SK-N-SH (cell line): Measurements from ENCODE around the gene ULBP2. TPM values are rescaled to one million over a fixed set of nuclear protein-coding genes. Genes with fewer than 3 reads are reported as not detected.

Source experiments
- CTCF ChIA-PET: fragments of 300-600, 350-600 bp; formaldehyde crosslinking; extraction: SDS; loops from one replicate; lab custom pipeline; 2021; lab: Yijun Ruan, JAX
- POLR2A ChIA-PET: fragments of 350-600 bp; sonication (Branson Sonifier 250); formaldehyde crosslinking; extraction: SDS; loops from one replicate; lab custom pipeline; 2020; ENCODE audit warnings: antibody characterized with exemption, inconsistent platforms; lab: Yijun Ruan, JAX
- DNase-seq: peaks from one replicate; pipeline ENCODE4 v3.0.0; 2012
- H2AFZ ChIP-seq: fragments of 200-600 bp; sonication (generic); 2 replicates; pipeline ENCODE4 v1.8.1; 2016; ENCODE audit warnings: antibody characterized with exemption, mild to moderate bottlenecking, low read depth
- H3F3A ChIP-seq: fragments of 200-600 bp; sonication (generic); replicated peaks from 2 replicates; pipeline ENCODE3; 2016; ENCODE audit warnings: antibody characterized with exemption, mild to moderate bottlenecking; ENCODE audit not compliant: insufficient read depth
- H3K27ac ChIP-seq, 2 experiments: fragments of 200-500 bp in 1 of 2; fragments of 200-600 bp in 1 of 2; sonication (Bioruptor generic) in 1 of 2; sonication (generic), shearing (Covaris generic) in 1 of 2; 2 replicates each; pipeline versions ENCODE4 v1.5.1 to v1.6.1; 2014 to 2016; ENCODE audit warnings: low read depth in 2 of 2, inconsistent platforms in 1 of 2, low read length in 1 of 2, mild to moderate bottlenecking in 1 of 2, mixed read lengths in 1 of 2
- H3K27me3 ChIP-seq: fragments of 200-600 bp; sonication (generic), shearing (Covaris generic); 2 replicates; pipeline ENCODE4 v1.6.1; 2016; ENCODE audit warnings: mixed run types; ENCODE audit not compliant: insufficient read depth
- H3K36me3 ChIP-seq, 2 experiments: fragments of 200-500 bp in 1 of 2; fragments of 200-600 bp in 1 of 2; sonication (Bioruptor generic) in 1 of 2; sonication (generic) in 1 of 2; replicated peaks in 1 of 2; 2 replicates each; pipeline versions ENCODE3 to v1.5.1; 2014 to 2016; ENCODE audit warnings: low read length in 1 of 2, mild to moderate bottlenecking in 1 of 2; ENCODE audit not compliant: insufficient read depth in 2 of 2, control insufficient read depth in 1 of 2
- H3K4me1 ChIP-seq, 2 experiments: fragments of 200-500 bp in 1 of 2; fragments of 200-600 bp in 1 of 2; sonication (Bioruptor generic) in 1 of 2; sonication (generic), shearing (Covaris generic) in 1 of 2; 2 replicates each; pipeline versions ENCODE4 v1.5.1 to v1.6.1; 2014 to 2016; ENCODE audit warnings: low read depth in 1 of 2, low read length in 1 of 2, mixed run types in 1 of 2; ENCODE audit not compliant: insufficient read depth in 2 of 2, control insufficient read depth in 1 of 2
- H3K4me2 ChIP-seq: fragments of 200-600 bp; sonication (generic), shearing (Covaris generic); 2 replicates; pipeline ENCODE4 v1.6.1; 2017; ENCODE audit warnings: mixed run types
- H3K4me3 ChIP-seq, 2 experiments: fragments of 200-500 bp in 1 of 2; fragments of 200-600 bp in 1 of 2; sonication (Bioruptor generic) in 1 of 2; sonication (generic), shearing (Covaris generic) in 1 of 2; 2 replicates each; pipeline versions ENCODE4 v1.5.1 to v1.8.1; 2014 to 2016; ENCODE audit warnings: low read depth in 2 of 2, inconsistent platforms in 1 of 2, low read length in 1 of 2, mild to moderate bottlenecking in 1 of 2, mixed read lengths in 1 of 2, moderate library complexity in 1 of 2
- H3K79me2 ChIP-seq: fragments of 200-600 bp; sonication (generic); 2 replicates; pipeline ENCODE4 v1.8.1; 2017; ENCODE audit warnings: mild to moderate bottlenecking; ENCODE audit not compliant: insufficient read depth
- H3K9ac ChIP-seq: fragments of 200-600 bp; sonication (generic); 2 replicates; pipeline ENCODE4 v1.6.1; 2017; ENCODE audit warnings: mixed run types
- H3K9me2 ChIP-seq: fragments of 200-600 bp; sonication (generic); 2 replicates; pipeline ENCODE4 v1.6.1; 2017; ENCODE audit warnings: mixed run types
- H3K9me3 ChIP-seq: fragments of 200-600 bp; sonication (generic); 2 replicates; pipeline ENCODE4 v1.6.1; 2017; ENCODE audit warnings: mixed run types, mild to moderate bottlenecking, moderate library complexity
- H4K20me1 ChIP-seq: fragments of 200-600 bp; sonication (generic); 2 replicates; pipeline ENCODE4 v1.6.1; 2017; ENCODE audit warnings: mild to moderate bottlenecking, mixed run types; ENCODE audit not compliant: insufficient read depth
- CHD2 ChIP-seq: fragments of 150-350 bp; IDR thresholded peaks from 2 replicates; pipeline ENCODE4 v1.6.1; 2018; ENCODE audit warnings: low read length; ENCODE audit not compliant: partially characterized antibody
- EP300 ChIP-seq, 2 experiments: IDR thresholded peaks; 2 replicates each; pipeline versions ENCODE4 v1.4.0 to v1.6.1; 2012; ENCODE audit warnings: borderline replicate concordance in 1 of 2, low read depth in 1 of 2, low read length in 1 of 2
- FOXJ3 ChIP-seq: sonication (generic); formaldehyde crosslinking; IDR thresholded peaks from 2 replicates; pipeline ENCODE4 v1.5.1; 2020; ENCODE audit warnings: mild to moderate bottlenecking, missing genetic modification reagents
- FOXM1 ChIP-seq: IDR thresholded peaks from 2 replicates; pipeline ENCODE4 v1.4.0; 2012; ENCODE audit warnings: low read depth, mild to moderate bottlenecking
- GABPA ChIP-seq: IDR thresholded peaks from 2 replicates; pipeline ENCODE4 v1.4.0; 2012; ENCODE audit warnings: low read depth, mild to moderate bottlenecking
- JUND ChIP-seq: IDR thresholded peaks from 2 replicates; pipeline ENCODE4 v1.4.0; 2012
- MAX ChIP-seq: IDR thresholded peaks from 2 replicates; pipeline ENCODE4 v1.4.0; 2012; ENCODE audit warnings: low read depth
- MEF2A ChIP-seq: IDR thresholded peaks from 2 replicates; pipeline ENCODE4 v1.4.0; 2012; ENCODE audit warnings: low read depth, borderline replicate concordance
- MXI1 ChIP-seq: IDR thresholded peaks from 2 replicates; pipeline ENCODE4 v1.6.1; 2012; ENCODE audit warnings: mild to moderate bottlenecking, low read depth, low read length, improper control_type of control experiment
- NRF1 ChIP-seq: IDR thresholded peaks from 2 replicates; pipeline ENCODE4 v1.6.1; 2012; ENCODE audit warnings: low read depth, mild to moderate bottlenecking, low read length
- RAD21 ChIP-seq: IDR thresholded peaks from 2 replicates; pipeline ENCODE4 v1.6.1; 2012; ENCODE audit warnings: mild to moderate bottlenecking, low read length
- RCOR1 ChIP-seq: fragments of 150-350 bp; IDR thresholded peaks from 2 replicates; pipeline ENCODE4 v1.6.1; 2017; ENCODE audit warnings: antibody characterized with exemption, low read length
- RFX5 ChIP-seq: IDR thresholded peaks from 2 replicates; pipeline ENCODE4 v1.6.1; 2012; ENCODE audit warnings: mild to moderate bottlenecking, improper control_type of control experiment, low read length
- RXRA ChIP-seq: IDR thresholded peaks from 2 replicates; pipeline ENCODE4 v1.4.0; 2012; ENCODE audit warnings: low read depth, mild to moderate bottlenecking, borderline replicate concordance
- TCF12 ChIP-seq: IDR thresholded peaks from 2 replicates; pipeline ENCODE4 v1.4.0; 2012
- USF1 ChIP-seq: IDR thresholded peaks from 2 replicates; pipeline ENCODE4 v1.4.0; 2012; ENCODE audit warnings: low read depth, borderline replicate concordance
- ZBTB33 ChIP-seq: IDR thresholded peaks from 2 replicates; pipeline ENCODE4 v1.4.0; 2012; ENCODE audit warnings: low read depth, borderline replicate concordance
- WGBS: methylation state at CpG from one replicate; pipeline ENCODE4 v1.1.6; 2017; ENCODE audit warnings: low lambda C conversion rate; 5-methylcytosine and 5-hydroxymethylcytosine counted together
- polyA plus RNA-seq, 3 experiments: library from polyadenylated mRNA; depleted of rRNA; stranded (reverse); fragments of >200 nt; gene quantifications; 2 replicates each; pipeline ENCODE4 v1.2.3, GENCODE V29; 2012
- TF ChIP-seq, protein P1 (sequence below): fragments of 150-350 bp; IDR thresholded peaks from 2 replicates; pipeline ENCODE4 v1.6.1; 2017; ENCODE audit warnings: antibody characterized with exemption, low read length, low read depth, borderline replicate concordance
- TF ChIP-seq, protein P2 (sequence below): IDR thresholded peaks from 2 replicates; pipeline ENCODE4; 2012
- TF ChIP-seq, protein P3 (sequence below): IDR thresholded peaks from 2 replicates; pipeline ENCODE4 v1.6.1; 2012; ENCODE audit warnings: mild to moderate bottlenecking, low read depth, low read length, moderate library complexity

The ULBP2 gene
- polyA plus RNA-seq, 1 of the 3 experiments (the other 2 are of a cell fraction): 5.0 TPM

- H3K9me3 ChIP-seq: no peaks in the 10 kb centered on the region
- H3K27ac ChIP-seq: no peak overlapping the region
- no peak overlapping the region for H3K4me3 ChIP-seq
- no peak overlapping the region for H3K9ac ChIP-seq
- no peaks in the 10 kb centered on the region for H3K9me2 ChIP-seq
- H3K79me2 ChIP-seq: no peaks in the 10 kb centered on the region
- ChIA-PET POLR2A (no interaction called here), CTCF (no interaction called here)
- H3F3A ChIP-seq: no peaks in the 10 kb centered on the region
- no peak overlapping the region for H2AFZ ChIP-seq
- 15% methylated on average over 1 of the region's 1 CpG for WGBS
- H3K4me1 ChIP-seq: no peaks in the 10 kb centered on the region
- peaks cover 19% of the 10 kb centered on the region for H3K27me3 ChIP-seq
- TF ChIP-seq RFX5 (no peak), MXI1 (no peak), TCF12 (no peak), MAX (no peak), RXRA (no peak), USF1 (no peak), RAD21 (no peak), JUND (no peak), GABPA (no peak), FOXM1 (no peak)
- TF ChIP-seq, protein P1, sequence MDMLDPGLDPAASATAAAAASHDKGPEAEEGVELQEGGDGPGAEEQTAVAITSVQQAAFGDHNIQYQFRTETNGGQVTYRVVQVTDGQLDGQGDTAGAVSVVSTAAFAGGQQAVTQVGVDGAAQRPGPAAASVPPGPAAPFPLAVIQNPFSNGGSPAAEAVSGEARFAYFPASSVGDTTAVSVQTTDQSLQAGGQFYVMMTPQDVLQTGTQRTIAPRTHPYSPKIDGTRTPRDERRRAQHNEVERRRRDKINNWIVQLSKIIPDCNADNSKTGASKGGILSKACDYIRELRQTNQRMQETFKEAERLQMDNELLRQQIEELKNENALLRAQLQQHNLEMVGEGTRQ: no peak
- TF ChIP-seq, protein P2, sequence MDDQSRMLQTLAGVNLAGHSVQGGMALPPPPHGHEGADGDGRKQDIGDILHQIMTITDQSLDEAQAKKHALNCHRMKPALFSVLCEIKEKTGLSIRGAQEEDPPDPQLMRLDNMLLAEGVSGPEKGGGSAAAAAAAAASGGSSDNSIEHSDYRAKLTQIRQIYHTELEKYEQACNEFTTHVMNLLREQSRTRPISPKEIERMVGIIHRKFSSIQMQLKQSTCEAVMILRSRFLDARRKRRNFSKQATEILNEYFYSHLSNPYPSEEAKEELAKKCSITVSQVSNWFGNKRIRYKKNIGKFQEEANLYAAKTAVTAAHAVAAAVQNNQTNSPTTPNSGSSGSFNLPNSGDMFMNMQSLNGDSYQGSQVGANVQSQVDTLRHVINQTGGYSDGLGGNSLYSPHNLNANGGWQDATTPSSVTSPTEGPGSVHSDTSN: no peak
- no peak overlapping the region for H3K4me2 ChIP-seq
- no peak for DNase-seq
- no peaks in the 10 kb centered on the region for H4K20me1 ChIP-seq
- no peaks in the 10 kb centered on the region for H3K36me3 ChIP-seq
Measured at GRCh38 chr6:149948011-149948410, 6.2 kb downstream of the ULBP2 start.

DNA sequence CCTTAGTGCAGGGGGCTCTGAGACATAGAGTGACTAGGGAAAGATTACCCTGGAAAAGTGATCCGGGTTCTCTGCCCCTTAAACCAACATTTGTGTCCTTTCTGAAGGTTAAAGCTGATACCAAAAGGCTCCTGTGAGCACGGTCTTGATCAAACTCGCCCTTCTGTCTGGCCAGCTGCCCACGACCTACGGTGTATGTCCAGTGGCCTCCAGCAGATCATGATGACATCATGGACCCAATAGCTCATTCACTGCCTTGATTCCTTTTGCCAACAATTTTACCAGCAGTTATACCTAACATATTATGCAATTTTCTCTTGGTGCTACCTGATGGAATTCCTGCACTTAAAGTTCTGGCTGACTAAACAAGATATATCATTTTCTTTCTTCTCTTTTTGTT, 6.8 kb downstream of the ULBP2 start:
- Histone ChIP-seq H2AFZ (no peak overlapping the region), H3K9ac (no peak overlapping the region), H3K4me1 (no peaks in the 10 kb centered on the region), H3K27ac (no peak overlapping the region), H4K20me1 (no peaks in the 10 kb centered on the region), H3F3A (no peaks in the 10 kb centered on the region), H3K4me2 (no peak overlapping the region), H3K9me3 (no peaks in the 10 kb centered on the region), H3K27me3 (peaks cover 25% of the 10 kb centered on the region), H3K4me3 (no peak overlapping the region), H3K9me2 (no peaks in the 10 kb centered on the region), H3K36me3 (no peaks in the 10 kb centered on the region), H3K79me2 (no peaks in the 10 kb centered on the region)
- POLR2A ChIA-PET: no interaction called here
- CTCF ChIA-PET: no interaction called here
- WGBS: 50% methylated on average over 5 of the region's 5 CpGs
- no peak for DNase-seq
- TF ChIP-seq ZBTB33: no peak
- no peak for TF ChIP-seq CHD2
- no peak for TF ChIP-seq RCOR1
- no peak for TF ChIP-seq FOXM1
- TF ChIP-seq MEF2A: no peak
- TF ChIP-seq, protein P3, sequence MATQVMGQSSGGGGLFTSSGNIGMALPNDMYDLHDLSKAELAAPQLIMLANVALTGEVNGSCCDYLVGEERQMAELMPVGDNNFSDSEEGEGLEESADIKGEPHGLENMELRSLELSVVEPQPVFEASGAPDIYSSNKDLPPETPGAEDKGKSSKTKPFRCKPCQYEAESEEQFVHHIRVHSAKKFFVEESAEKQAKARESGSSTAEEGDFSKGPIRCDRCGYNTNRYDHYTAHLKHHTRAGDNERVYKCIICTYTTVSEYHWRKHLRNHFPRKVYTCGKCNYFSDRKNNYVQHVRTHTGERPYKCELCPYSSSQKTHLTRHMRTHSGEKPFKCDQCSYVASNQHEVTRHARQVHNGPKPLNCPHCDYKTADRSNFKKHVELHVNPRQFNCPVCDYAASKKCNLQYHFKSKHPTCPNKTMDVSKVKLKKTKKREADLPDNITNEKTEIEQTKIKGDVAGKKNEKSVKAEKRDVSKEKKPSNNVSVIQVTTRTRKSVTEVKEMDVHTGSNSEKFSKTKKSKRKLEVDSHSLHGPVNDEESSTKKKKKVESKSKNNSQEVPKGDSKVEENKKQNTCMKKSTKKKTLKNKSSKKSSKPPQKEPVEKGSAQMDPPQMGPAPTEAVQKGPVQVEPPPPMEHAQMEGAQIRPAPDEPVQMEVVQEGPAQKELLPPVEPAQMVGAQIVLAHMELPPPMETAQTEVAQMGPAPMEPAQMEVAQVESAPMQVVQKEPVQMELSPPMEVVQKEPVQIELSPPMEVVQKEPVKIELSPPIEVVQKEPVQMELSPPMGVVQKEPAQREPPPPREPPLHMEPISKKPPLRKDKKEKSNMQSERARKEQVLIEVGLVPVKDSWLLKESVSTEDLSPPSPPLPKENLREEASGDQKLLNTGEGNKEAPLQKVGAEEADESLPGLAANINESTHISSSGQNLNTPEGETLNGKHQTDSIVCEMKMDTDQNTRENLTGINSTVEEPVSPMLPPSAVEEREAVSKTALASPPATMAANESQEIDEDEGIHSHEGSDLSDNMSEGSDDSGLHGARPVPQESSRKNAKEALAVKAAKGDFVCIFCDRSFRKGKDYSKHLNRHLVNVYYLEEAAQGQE: no peak
- no peak for TF ChIP-seq TCF12
- TF ChIP-seq FOXJ3 (CRISPR knock-in tag): no peak
- no peak for TF ChIP-seq EP300 (IDR thresholded peaks at IDR 0.05; ENCODE audit: borderline replicate concordance in 1 of 2, low read depth in 1 of 2, low read length in 1 of 2)
- no peak for TF ChIP-seq NRF1
